A673 (cell line): ENCODE data around the gene STK17A. TPM values are rescaled to one million over a fixed set of nuclear protein-coding genes. Genes with fewer than 3 reads are reported as not detected.

ENCODE experiments used
- BruUV-seq: library from RNA; stranded (reverse); fragments of 400-500 nt; replicated peaks from 2 replicates; lab custom pipeline; 2021; lab: Mats Ljungman, UMichigan
- CTCF ChIA-PET: fragments of 300-600 bp; sonication (Branson Sonifier 250); formaldehyde crosslinking; loops from one replicate; lab custom pipeline; 2022; ENCODE audit warnings: antibody characterized with exemption; lab: Charles Lee
- POLR2A ChIA-PET: fragments of 300-600 bp; sonication (Branson Sonifier 250); formaldehyde crosslinking; loops from one replicate; lab custom pipeline; 2022; ENCODE audit warnings: antibody characterized with exemption; ENCODE audit not compliant: low non-redundant PET; lab: Charles Lee
- DNase-seq: peaks from one replicate; pipeline ENCODE4 v3.0.0-alpha.2; 2015; ENCODE audit warnings: low spot score
- H3K27ac ChIP-seq: fragments of 200-600 bp; sonication (generic); 2 replicates; pipeline ENCODE4 v1.5.1; 2016; ENCODE audit warnings: mixed run types, low read depth, mild to moderate bottlenecking, mixed read lengths, antibody characterized with exemption, low read length; ENCODE audit not compliant: poor library complexity, severe bottlenecking
- H3K27me3 ChIP-seq: fragments of 200-600 bp; sonication (generic); replicated peaks from 2 replicates; pipeline ENCODE4 v1.6.1; 2017; ENCODE audit warnings: mixed run types, low read depth, mild to moderate bottlenecking, mixed read lengths, antibody characterized with exemption, low read length; ENCODE audit not compliant: insufficient read depth, poor library complexity
- H3K36me3 ChIP-seq: fragments of 200-600 bp; sonication (generic); 2 replicates; pipeline ENCODE4 v1.6.1; 2016; ENCODE audit warnings: mixed run types, mild to moderate bottlenecking, mixed read lengths, antibody characterized with exemption, low read length; ENCODE audit not compliant: insufficient read depth, poor library complexity, severe bottlenecking
- H3K4me1 ChIP-seq: fragments of 200-600 bp; sonication (generic); 2 replicates; pipeline ENCODE4 v1.6.1; 2017; ENCODE audit warnings: mixed run types, mild to moderate bottlenecking, mixed read lengths, antibody characterized with exemption, low read length; ENCODE audit not compliant: insufficient read depth, poor library complexity, severe bottlenecking
- H3K4me3 ChIP-seq: fragments of 200-600 bp; sonication (generic); 2 replicates; pipeline ENCODE4 v1.5.1; 2016; ENCODE audit warnings: low read depth, mixed run types, mild to moderate bottlenecking, mixed read lengths, low read length; ENCODE audit not compliant: poor library complexity, severe bottlenecking
- H3K9me3 ChIP-seq: fragments of 200-600 bp; sonication (generic); 2 replicates; pipeline ENCODE4 v1.6.1; 2016; ENCODE audit warnings: mixed run types, low read depth, mild to moderate bottlenecking, mixed read lengths, antibody characterized with exemption, low read length; ENCODE audit not compliant: poor library complexity, severe bottlenecking
- CTCF ChIP-seq: fragments of 300-800, 200-600 bp; sonication (generic); conservative IDR thresholded peaks from 2 replicates; pipeline ENCODE4 v1.5.1; 2017; ENCODE audit warnings: low read depth, mild to moderate bottlenecking, antibody characterized with exemption, low read length, moderate library complexity, mixed read lengths
- EZH2 ChIP-seq: fragments of 200-600 bp; sonication (generic); IDR thresholded peaks from 2 replicates; pipeline ENCODE4 v1.6.1; 2017; ENCODE audit warnings: borderline replicate concordance, low read depth, mild to moderate bottlenecking, mixed read lengths, antibody characterized with exemption, low read length; ENCODE audit not compliant: poor library complexity, severe bottlenecking
- intact Hi-C: fragments of 100-400 bp; cut with micrococcal nuclease; formaldehyde crosslinking; loops from one replicate; pipeline ENCODE4 v1.10.0; 2022; ENCODE audit not compliant: unreplicated experiment
- total RNA-seq: library from RNA; stranded (reverse); gene quantifications from 2 replicates; pipeline ENCODE4 v1.2.3, GENCODE V29; 2021

Gene STK17A
- total RNA-seq, 1 experiment from 2014 or later, result 27.3 TPM

- intact Hi-C loops, result no loop called here
- Histone ChIP-seq H3K4me3 (no peak overlapping the region), H3K27me3 (no peaks in the 10 kb centered on the region), H3K4me1 (peaks cover 42% of the 10 kb centered on the region), H3K36me3 (no peaks in the 10 kb centered on the region), H3K9me3 (no peaks in the 10 kb centered on the region), H3K27ac (no peak overlapping the region)
- ChIA-PET CTCF (no interaction called here), POLR2A (no interaction called here)
- no peak for TF ChIP-seq CTCF
- TF ChIP-seq EZH2, result no peak
- BruUV-seq, result no TSS peak
- DNase-seq, result no peak
Observed at GRCh38 chr7:43652364-43652763, 69.5 kb downstream of the STK17A start.

GRCh38 chr7:43653466-43653865 lies 70.6 kb downstream of the STK17A start:
- no peaks in the 10 kb centered on the region for H3K27me3 ChIP-seq
- no TSS peak for BruUV-seq
- ChIA-PET CTCF (interaction anchor here (0.7 kb wide), 1 partner anchor 187 kb away, joined by 4 read pairs; no protein-coding TSS in a partner anchor), POLR2A (no interaction called here)
- peaks cover 31% of the 10 kb centered on the region for H3K4me1 ChIP-seq
- H3K36me3 ChIP-seq, result no peaks in the 10 kb centered on the region
- TF ChIP-seq EZH2 (no peak), CTCF (no peak)
- DNase-seq, result no peak
- no peak overlapping the region for H3K4me3 ChIP-seq
- no peaks in the 10 kb centered on the region for H3K9me3 ChIP-seq
- H3K27ac ChIP-seq, result no peak overlapping the region
- intact Hi-C loops, result no loop called here

DNA sequence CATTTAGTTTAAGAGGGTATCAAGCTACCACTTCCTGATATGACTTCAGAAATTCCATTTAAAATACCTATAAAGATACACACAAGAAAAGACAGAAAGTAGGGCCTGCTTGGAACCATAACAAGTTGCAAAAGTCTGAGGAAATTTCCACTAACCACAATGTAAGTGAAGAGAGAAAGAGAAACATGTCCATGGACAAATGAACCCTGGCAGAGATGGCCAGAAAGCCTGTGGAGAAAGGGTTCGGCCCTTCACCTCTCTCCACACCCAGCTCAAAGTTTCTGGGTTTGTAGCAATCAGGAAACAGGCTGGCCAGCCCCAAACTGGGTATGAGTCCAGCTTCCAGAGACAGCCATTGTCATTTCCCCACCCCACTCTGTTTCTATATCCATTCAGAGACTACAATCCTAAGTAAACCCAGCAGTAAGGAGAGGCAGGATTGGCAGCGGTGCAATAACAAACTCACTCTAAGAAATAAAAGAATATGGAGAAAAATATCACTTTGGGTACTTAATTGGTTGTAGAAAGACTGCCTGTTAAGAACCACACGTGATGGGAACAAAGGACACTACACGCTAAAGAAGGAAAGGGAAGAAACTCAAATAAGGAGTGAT lies 71.1 kb downstream of the STK17A start:
- Histone ChIP-seq H3K9me3 (no peaks in the 10 kb centered on the region), H3K36me3 (no peaks in the 10 kb centered on the region), H3K4me1 (peaks cover 26% of the 10 kb centered on the region), H3K4me3 (no peak overlapping the region), H3K27me3 (no peaks in the 10 kb centered on the region), H3K27ac (no peak overlapping the region)
- CTCF ChIA-PET, result interaction anchor here (0.7 kb wide), 1 partner anchor 186 kb away, joined by 4 read pairs; no protein-coding TSS in a partner anchor
- TF ChIP-seq CTCF (no peak), EZH2 (no peak)
- BruUV-seq, result no TSS peak
- intact Hi-C loops, result no loop called here
- DNase-seq, result no peak
- POLR2A ChIA-PET, result no interaction called here
